HAP-1 (cell line): ENCODE results near the gene TBC1D19.
A peak's percentile ranks its signal among the peaks of the same experiment; 100 is the strongest.
"Not testable (repeated sequence)": the region's sequence is repeated elsewhere in the genome, so short reads cannot be mapped to it uniquely, and the experiment has no call there.

ENCODE experiments used
- DNase-seq, 2 experiments: peaks; one replicate each; pipeline ENCODE4 v3.0.0-alpha.2; 2016 to 2020; ENCODE audit warnings: low spot score in 2 of 2
- H3K27me3 ChIP-seq: fragments of 250-450 bp; sonication (Bioruptor Pico); 2 replicates; pipeline ENCODE4 v1.5.1; 2020; ENCODE audit warnings: low read depth, mild to moderate bottlenecking, moderate library complexity
- H3K36me3 ChIP-seq: fragments of 250-450 bp; sonication (Bioruptor Pico); replicated peaks from 2 replicates; pipeline ENCODE4 v1.5.1; 2020; ENCODE audit warnings: mild to moderate bottlenecking
- H3K4me1 ChIP-seq: fragments of 250-450 bp; sonication (Bioruptor Pico); 2 replicates; pipeline ENCODE4 v1.5.1; 2020; ENCODE audit warnings: mild to moderate bottlenecking
- H3K4me3 ChIP-seq: fragments of 250-450 bp; sonication (Bioruptor Pico); 2 replicates; pipeline ENCODE4 v1.5.1; 2020; ENCODE audit warnings: mild to moderate bottlenecking, moderate library complexity
- H3K9me3 ChIP-seq: fragments of 250-450 bp; sonication (Bioruptor Pico); 2 replicates; pipeline ENCODE4 v1.5.1; 2020; ENCODE audit warnings: mild to moderate bottlenecking, moderate library complexity
- in situ Hi-C: fragments of 300-500 bp; cut with MboI; formaldehyde crosslinking; loops from 3 replicates; pipeline ENCODE4 v1.14.3; 2020; ENCODE audit warnings: low sequenced_read_pairs, inconsistent platforms, mixed read lengths

TBC1D19 gene

DNA sequence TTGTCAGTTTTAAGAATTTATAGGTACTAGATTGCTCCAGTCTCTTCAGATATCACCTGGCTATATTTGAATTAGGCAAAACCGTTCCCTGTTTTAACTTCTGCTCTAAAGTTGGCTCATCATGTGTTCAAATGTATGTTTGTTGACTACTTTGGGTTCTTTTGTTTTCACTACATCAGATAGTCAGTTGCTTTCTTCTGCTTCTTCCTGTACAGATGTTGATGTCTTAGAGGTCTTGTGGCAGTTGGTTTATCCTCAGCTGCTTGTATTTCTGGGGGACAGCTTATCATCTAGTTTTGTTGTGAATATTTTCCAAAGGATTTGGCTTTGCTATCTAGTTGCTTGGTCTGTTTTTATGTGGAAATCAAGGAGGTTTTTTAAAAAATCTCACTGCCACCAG is 28.0 kb downstream of the TBC1D19 start:
- no peaks in the 10 kb centered on the region for H3K27me3 ChIP-seq
- no peak for DNase-seq
- H3K9me3 ChIP-seq: no peaks in the 10 kb centered on the region
- in situ Hi-C loops: no loop called here
- H3K4me1 ChIP-seq: peaks cover 24% of the 10 kb centered on the region
- H3K36me3 ChIP-seq: no peaks in the 10 kb centered on the region
- H3K4me3 ChIP-seq: no peak overlapping the region

DNA sequence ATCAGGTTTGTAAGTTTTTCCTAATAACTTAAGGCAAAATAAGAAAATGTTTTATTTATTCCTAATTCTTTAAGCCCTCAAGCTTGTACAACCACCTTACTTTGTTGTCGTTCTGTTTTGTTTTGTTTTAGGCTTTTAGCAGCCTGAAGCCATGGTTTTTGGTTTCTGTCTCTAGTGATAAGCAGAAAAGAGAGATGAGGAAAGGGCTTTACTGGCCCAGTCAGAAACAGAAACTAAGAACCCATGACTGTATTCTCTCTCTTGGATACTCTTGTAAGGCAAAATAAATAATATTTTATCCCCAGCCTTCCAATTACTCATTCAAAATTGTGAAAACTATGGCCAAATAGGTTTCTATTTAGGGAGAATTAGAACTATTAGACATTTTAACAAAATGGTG is 29.4 kb downstream of the TBC1D19 start:
- H3K9me3 ChIP-seq: no peaks in the 10 kb centered on the region
- no peaks in the 10 kb centered on the region for H3K27me3 ChIP-seq
- no peak for DNase-seq
- in situ Hi-C loops: no loop called here
- H3K36me3 ChIP-seq: no peaks in the 10 kb centered on the region
- peaks cover 16% of the 10 kb centered on the region for H3K4me1 ChIP-seq
- no peak overlapping the region for H3K4me3 ChIP-seq

DNA sequence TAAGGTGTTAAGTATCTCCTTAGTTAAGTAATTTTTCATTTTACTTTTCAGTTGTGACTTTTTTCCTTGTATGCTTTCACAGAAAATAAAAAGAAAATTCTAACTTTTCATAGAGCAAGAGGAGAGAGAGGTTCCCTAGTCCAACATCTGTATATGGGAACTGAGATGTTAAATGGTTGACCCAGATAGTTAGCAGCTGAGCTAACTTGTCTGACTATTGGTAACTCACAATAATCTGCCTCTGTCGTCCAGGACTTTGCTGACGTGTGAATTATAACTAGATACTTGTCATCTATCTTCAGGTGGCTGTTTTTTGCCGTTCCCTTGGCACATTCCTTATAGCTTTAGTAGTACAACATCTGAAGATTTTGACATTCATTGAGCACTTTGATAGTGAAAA is 29.9 kb downstream of the TBC1D19 start:
- DNase-seq: no peak
- Histone ChIP-seq H3K36me3 (no peaks in the 10 kb centered on the region), H3K9me3 (no peaks in the 10 kb centered on the region), H3K27me3 (no peaks in the 10 kb centered on the region), H3K4me1 (peaks cover 11% of the 10 kb centered on the region), H3K4me3 (no peak overlapping the region)
- in situ Hi-C loops: no loop called here

DNA sequence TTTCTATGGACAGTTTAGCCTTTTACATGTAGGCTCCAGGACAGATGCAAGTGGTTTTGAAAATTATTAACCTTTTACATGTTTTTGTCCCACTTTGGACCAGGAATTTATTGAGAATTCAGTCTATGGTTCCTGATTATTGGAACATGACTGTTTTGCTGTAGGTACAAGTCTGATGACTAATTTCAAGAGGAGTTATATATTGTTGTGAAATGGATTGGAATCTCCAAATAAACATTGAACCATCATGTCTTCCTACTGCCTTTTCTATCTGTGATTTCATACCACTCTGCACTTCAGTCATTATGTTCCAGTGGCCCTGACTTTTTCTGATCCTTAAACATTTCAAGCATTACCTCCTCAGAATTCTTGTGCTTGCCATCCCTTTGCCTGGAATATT is 35.9 kb downstream of the TBC1D19 start:
- Histone ChIP-seq H3K4me1 (peaks cover 11% of the 10 kb centered on the region), H3K9me3 (no peaks in the 10 kb centered on the region), H3K27me3 (no peaks in the 10 kb centered on the region), H3K36me3 (no peaks in the 10 kb centered on the region), H3K4me3 (no peak overlapping the region)
- in situ Hi-C loops: no loop called here
- DNase-seq: no peak

DNA sequence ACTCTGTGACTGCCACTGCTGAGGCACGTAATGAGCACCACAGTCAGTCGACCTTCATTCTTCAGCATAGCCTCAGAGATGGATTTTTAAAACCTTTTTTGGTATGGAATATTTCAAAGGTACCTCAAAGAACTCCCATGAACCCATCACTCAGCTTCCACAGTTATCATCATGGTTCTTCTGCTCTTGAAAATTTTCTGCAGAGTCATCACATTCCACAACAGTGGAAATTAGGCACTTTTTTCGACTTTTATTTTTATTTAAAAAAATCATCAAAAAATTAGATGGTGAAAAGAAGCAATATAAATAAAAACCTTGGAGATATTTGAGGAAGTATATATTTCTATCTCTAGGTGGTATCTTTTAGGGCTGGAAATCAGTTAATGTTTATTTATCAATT is 37.5 kb downstream of the TBC1D19 start:
- no peaks in the 10 kb centered on the region for H3K36me3 ChIP-seq
- no peak overlapping the region for H3K4me3 ChIP-seq
- no peaks in the 10 kb centered on the region for H3K27me3 ChIP-seq
- peaks cover 3% of the 10 kb centered on the region for H3K4me1 ChIP-seq
- DNase-seq: no peak
- no peaks in the 10 kb centered on the region for H3K9me3 ChIP-seq
- in situ Hi-C loops: no loop called here

DNA sequence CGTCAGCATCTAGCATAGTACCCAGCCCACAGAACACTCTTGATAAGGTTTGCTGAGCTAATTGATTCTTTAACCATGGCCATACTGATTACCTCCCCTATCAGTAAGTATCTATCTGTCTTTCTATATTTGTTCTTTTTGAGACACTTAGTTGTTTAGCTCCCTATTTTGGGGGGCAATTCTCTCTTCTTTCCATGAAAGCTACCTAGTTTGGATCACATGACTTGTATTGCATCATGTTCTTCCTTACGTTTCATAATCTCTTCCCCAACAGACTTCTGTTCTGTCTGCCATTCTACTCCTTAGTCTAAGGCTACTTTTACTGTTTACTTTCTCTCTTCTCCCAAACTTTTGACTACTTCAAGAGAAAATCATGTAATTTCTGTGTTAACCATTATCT is 39.0 kb downstream of the TBC1D19 start:
- Histone ChIP-seq H3K27me3 (no peaks in the 10 kb centered on the region), H3K4me3 (no peak overlapping the region), H3K36me3 (no peaks in the 10 kb centered on the region), H3K9me3 (no peaks in the 10 kb centered on the region), H3K4me1 (no peaks in the 10 kb centered on the region)
- in situ Hi-C loops: no loop called here
- DNase-seq: no peak

DNA sequence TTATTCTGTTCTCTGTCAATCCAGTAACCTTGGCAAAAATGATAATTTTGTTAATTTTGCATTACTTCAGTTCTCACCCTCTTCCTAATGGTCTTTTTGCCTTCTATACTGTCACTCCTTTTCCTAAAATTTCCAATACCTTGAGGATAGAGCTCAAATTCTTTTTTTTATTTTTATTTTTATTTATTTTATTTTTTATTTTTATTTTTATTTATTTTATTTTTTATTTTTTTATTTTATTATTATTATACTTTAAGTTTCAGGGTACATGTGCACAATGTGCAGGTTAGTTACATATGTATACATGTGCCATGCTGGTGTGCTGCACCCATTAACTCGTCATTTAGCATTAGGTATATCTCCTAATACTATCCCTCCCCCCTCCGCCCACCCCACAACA is 42.8 kb downstream of the TBC1D19 start:
- H3K9me3 ChIP-seq, H3K4me1 ChIP-seq, H3K27me3 ChIP-seq, DNase-seq, in situ Hi-C loops, H3K4me3 ChIP-seq, H3K36me3 ChIP-seq: not testable (repeated sequence)

DNA sequence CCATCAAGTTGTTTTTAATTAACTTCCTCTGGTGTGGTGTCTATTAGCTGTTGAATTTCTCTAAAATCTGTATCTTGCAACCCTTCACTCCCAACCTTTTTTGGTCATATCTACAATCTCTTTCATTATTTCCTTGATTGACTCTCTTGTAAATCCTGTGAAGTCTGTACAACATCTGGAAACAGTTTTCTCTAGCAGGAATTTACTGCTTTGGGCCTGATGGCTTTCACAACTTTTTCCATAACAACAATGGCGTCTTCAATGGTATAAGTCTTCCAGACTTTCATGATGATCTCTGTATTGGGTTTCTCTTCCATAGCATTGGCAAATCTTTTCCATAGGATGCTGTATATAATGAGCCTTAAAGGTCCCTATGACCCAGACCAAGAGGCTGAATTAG is 49.0 kb downstream of the TBC1D19 start:
- Histone ChIP-seq H3K4me1 (no peaks in the 10 kb centered on the region), H3K9me3 (no peaks in the 10 kb centered on the region), H3K36me3 (0 out of 2 replicates have a peak, but pooled peaks cover 3% of the 10 kb centered on the region), H3K27me3 (no peaks in the 10 kb centered on the region), H3K4me3 (no peak overlapping the region)
- no peak for DNase-seq
- in situ Hi-C loops: no loop called here

DNA sequence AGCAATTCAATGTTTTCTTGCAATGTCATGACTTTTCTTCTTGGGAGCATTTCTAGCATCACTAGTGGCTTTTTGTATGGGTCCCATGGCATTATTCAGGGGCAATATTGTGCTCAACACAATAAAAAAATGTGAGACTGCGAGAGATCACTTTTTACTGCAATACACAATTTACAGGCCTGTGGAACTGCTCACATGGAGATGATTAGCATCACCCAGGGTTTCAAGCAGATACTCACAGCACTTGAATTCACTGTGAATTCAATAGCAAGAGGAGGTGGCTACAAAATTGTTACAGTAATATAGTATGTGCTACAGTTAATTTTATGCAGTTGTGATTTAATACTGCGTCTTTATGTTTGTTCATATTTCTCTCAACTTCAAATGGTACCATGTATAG is 50.4 kb downstream of the TBC1D19 start:
- Histone ChIP-seq H3K4me3 (no peak overlapping the region), H3K9me3 (no peaks in the 10 kb centered on the region), H3K36me3 (0 out of 2 replicates have a peak, but pooled peaks cover 3% of the 10 kb centered on the region), H3K27me3 (no peaks in the 10 kb centered on the region), H3K4me1 (no peaks in the 10 kb centered on the region)
- in situ Hi-C loops: no loop called here
- no peak for DNase-seq

DNA sequence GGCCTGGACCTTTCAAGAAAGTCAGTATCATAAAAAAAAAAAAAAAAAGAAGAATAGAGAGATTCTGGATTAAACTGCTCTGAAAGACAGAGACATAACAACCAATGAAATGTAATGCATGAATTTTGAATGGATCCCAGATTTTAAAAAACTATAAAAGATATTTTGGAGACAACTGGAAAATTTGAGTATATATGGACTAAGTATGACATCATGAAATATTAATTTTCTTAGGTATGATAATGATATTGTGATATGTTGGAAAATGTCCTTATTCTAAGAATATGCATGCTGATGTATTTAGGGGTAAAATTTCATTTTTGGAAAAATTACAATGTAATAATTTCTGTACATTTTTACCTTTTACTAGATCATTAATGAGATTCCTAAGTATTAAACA is 52.6 kb downstream of the TBC1D19 start:
- DNase-seq: no peak
- H3K4me1 ChIP-seq: no peaks in the 10 kb centered on the region
- no peak overlapping the region for H3K4me3 ChIP-seq
- H3K36me3 ChIP-seq: 0 out of 2 replicates have a peak, but pooled peaks cover 3% of the 10 kb centered on the region
- in situ Hi-C loops: no loop called here
- no peaks in the 10 kb centered on the region for H3K27me3 ChIP-seq
- H3K9me3 ChIP-seq: no peaks in the 10 kb centered on the region

DNA sequence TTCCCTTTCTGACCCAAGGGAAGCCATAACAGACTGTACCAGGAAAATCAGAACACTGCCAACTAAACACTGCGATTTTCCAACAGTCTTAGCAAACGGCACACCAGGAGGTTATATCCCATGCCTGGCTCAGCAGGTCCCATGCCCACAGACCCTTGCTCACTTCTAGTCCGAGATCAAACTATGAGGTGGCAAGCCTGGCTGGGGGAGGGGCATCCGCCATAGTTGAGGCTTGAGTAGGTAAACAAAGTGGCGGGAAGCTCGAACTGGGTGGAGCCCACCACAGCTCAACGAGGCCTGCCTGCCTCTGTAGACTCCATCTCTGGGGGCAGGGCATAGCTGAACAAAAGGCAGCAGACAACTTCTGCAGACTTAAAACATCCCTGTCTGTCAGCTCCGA is 56.8 kb downstream of the TBC1D19 start:
- H3K27me3 ChIP-seq, DNase-seq, in situ Hi-C loops, H3K9me3 ChIP-seq, H3K4me3 ChIP-seq, H3K36me3 ChIP-seq, H3K4me1 ChIP-seq: not testable (repeated sequence)

DNA sequence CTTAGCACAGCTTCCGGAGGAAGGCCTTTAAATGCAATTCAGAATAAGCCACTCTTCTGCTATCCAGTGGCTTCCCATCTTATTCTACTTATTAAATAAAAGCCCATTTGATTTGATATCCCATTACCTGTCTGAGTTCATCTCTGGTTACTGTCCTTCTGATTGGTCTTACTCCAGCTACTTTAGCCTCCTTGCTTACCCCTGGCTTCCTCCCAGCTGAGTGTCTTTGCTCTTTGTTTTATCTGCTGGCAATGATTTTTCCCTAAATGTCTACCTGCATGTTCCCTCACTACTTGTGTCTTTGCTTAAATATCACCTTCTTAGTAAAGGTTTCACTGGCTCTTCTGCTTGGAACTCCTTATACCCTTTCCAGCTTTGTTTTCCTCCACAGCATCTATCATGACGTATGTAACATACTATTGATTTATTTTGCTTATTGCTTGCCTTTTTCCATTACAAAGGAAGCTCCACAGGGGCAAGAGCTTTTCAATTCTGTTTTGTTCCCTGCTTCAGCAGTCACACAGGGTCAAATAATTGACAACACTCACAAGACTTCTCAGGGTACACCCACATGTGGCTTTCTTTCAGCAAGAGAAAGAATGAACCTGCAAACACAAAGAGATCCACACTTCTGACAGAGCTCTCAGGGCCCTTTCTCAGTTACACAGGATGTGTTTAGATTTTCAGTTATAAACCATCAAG is 63.8 kb downstream of the TBC1D19 start:
- Histone ChIP-seq H3K27me3 (no peaks in the 10 kb centered on the region), H3K4me3 (no peak overlapping the region), H3K9me3 (no peaks in the 10 kb centered on the region; the same call in 1 of the 2 replicates), H3K4me1 (peaks cover 11% of the 10 kb centered on the region), H3K36me3 (no peaks in the 10 kb centered on the region)
- in situ Hi-C loops: no loop called here
- peak; percentile 16 to 68 for DNase-seq

DNA sequence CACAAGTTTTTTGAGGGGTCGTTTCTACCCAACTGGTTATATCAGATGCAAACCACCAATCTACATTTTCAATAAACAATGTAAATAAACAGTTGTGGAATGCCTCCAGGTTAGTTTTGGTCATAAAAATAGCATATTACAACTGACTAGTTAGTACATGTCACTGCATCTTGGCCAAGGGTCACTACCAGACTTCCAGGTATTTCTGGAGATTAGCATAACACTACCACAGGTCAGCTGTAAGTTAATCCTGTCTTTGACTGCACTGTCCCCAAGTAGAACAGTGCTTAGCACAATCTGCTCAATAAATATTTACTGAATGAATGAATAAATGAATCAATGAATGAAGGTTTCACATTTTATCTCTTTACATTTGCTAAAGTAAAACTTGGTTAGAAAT is 64.4 kb downstream of the TBC1D19 start:
- peaks cover 11% of the 10 kb centered on the region for H3K4me1 ChIP-seq
- peak; percentile 43 to 81 for DNase-seq
- H3K4me3 ChIP-seq: no peak overlapping the region
- in situ Hi-C loops: no loop called here
- H3K27me3 ChIP-seq: no peaks in the 10 kb centered on the region
- H3K36me3 ChIP-seq: no peaks in the 10 kb centered on the region
- H3K9me3 ChIP-seq: no peaks in the 10 kb centered on the region; the same call in 1 of the 2 replicates

DNA sequence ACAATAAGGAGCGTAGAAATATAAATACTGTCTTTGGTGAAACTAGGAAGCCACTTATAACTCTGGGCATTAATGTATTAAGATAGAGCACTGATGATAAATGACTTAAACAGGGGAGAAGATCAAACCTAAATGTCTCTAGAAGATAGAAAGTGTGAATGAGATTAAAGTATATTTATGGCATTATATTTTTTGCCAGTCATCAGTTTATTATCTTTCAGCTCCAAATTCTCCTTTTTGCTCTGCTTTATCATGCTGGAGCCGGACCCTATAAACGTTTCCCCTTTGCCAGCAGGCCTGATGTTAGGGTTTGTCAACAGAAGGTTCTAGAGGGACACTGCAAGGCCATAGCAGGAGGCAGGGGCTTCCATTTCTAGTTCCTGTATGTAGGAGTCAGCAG is 76.4 kb downstream of the TBC1D19 start:
- in situ Hi-C loops: no loop called here
- Histone ChIP-seq H3K4me1 (no peaks in the 10 kb centered on the region), H3K36me3 (no peaks in the 10 kb centered on the region), H3K27me3 (no peaks in the 10 kb centered on the region), H3K9me3 (no peaks in the 10 kb centered on the region), H3K4me3 (no peak overlapping the region)
- DNase-seq: no peak

DNA sequence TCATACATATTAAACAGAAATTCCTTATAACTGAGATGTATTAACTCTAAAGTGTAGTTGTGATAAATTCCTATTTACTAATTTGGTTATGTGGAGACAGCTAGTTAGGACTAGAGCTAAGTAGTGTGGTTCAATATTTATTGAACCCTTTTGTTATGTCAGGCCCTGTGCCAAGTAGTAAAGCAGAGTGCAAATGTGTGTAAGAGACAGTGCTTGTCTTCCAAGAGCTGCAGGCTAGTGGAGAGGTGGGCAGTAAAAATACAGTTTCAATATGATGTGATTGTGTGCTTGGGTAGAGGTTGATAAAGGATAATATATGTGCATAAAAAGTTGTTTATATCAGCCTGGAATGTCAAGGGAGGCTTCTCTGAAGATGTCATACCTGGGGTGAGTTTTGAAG is 80.0 kb downstream of the TBC1D19 start:
- in situ Hi-C loops: no loop called here
- peaks cover 7% of the 10 kb centered on the region for H3K4me1 ChIP-seq
- H3K4me3 ChIP-seq: no peak overlapping the region
- no peak for DNase-seq
- H3K36me3 ChIP-seq: no peaks in the 10 kb centered on the region
- no peaks in the 10 kb centered on the region for H3K9me3 ChIP-seq
- no peaks in the 10 kb centered on the region for H3K27me3 ChIP-seq
